ENCODE results near the gene EFHC1. TPM values are rescaled to one million over a fixed set of nuclear protein-coding genes. Genes with fewer than 3 reads are reported as not detected.

The EFHC1 gene
- total RNA-seq, 1 donor: 21.6 TPM

DNA sequence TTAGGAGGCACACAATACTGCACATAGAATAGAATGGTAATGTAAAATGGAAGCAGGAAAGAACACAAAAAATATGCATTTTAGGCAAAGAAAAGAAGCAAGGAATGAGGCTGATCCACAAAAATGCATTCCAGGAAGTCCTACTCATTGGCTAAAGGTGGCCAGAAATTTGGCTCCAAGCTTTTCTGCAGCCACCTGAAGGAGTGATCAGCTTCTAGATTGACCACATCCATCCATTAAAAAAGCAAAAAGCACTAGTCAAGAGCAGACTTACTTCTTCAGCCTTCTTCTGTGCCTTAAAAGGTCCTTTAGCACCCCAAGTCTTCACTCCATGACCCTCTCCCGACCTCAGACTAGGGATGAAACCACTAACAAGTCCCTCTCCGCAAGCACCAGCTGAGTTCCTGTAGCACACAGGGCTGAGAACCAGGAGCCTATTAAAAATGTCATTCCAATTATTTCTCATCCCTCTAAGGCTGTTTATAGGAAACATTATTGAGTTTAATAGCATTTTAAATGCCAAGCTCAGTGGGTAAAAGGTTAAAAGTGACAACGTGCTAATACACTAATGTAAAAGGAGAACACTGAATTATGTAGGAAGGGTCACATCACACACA lies 120.3 kb downstream of the EFHC1 start:
- H3K4me3 ChIP-seq (ENCODE audit: low read depth, low read length): no peak overlapping the region
- TF ChIP-seq, protein P1, sequence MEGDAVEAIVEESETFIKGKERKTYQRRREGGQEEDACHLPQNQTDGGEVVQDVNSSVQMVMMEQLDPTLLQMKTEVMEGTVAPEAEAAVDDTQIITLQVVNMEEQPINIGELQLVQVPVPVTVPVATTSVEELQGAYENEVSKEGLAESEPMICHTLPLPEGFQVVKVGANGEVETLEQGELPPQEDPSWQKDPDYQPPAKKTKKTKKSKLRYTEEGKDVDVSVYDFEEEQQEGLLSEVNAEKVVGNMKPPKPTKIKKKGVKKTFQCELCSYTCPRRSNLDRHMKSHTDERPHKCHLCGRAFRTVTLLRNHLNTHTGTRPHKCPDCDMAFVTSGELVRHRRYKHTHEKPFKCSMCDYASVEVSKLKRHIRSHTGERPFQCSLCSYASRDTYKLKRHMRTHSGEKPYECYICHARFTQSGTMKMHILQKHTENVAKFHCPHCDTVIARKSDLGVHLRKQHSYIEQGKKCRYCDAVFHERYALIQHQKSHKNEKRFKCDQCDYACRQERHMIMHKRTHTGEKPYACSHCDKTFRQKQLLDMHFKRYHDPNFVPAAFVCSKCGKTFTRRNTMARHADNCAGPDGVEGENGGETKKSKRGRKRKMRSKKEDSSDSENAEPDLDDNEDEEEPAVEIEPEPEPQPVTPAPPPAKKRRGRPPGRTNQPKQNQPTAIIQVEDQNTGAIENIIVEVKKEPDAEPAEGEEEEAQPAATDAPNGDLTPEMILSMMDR (IDR thresholded peaks at IDR 0.05; ENCODE audit: insufficient read depth, low read depth, low read length): no peak
- DNase-seq (ENCODE audit: low read depth): no peak

DNA sequence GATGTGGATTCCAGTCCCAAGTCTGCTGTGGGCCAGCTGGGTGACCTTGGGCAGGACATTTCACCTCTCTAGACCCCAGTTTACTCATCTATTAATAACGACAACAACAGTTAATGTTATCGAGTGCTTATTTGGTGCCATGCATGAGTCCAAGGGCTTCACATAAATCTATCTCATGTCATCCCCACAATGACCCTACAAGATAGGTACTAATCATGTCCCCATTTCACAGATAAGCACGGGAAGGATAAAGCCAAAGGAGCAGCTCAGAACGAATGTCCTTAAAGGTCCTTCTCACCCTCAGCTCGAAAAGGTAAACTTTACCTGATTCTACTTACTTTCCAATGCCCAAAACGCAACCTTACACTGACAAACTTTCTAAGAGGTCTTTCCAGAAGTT lies 121.0 kb downstream of the EFHC1 start:
- no peak overlapping the region for H3K4me3 ChIP-seq (ENCODE audit: low read depth, low read length)
- TF ChIP-seq, protein P1 (IDR thresholded peaks at IDR 0.05; ENCODE audit: insufficient read depth, low read depth, low read length): no peak
- no peak for DNase-seq (ENCODE audit: low read depth)

- H3K4me3 ChIP-seq (ENCODE audit: low read depth, low read length): no peak overlapping the region
- no peak for DNase-seq (ENCODE audit: low read depth)
- TF ChIP-seq, protein P1 (IDR thresholded peaks at IDR 0.05; ENCODE audit: insufficient read depth, low read depth, low read length): no peak
These were observed 123.1 kb downstream of the EFHC1 start for GRCh38 chr6:52543262-52543661.

GRCh38 chr6:52543729-52544601 lies 123.8 kb downstream of the EFHC1 start:
- peak; percentile 83 for DNase-seq (ENCODE audit: low read depth)
- TF ChIP-seq, protein P1 (IDR thresholded peaks at IDR 0.05; ENCODE audit: insufficient read depth, low read depth, low read length): no peak
- no peak overlapping the region for H3K4me3 ChIP-seq (ENCODE audit: low read depth, low read length)

DNA sequence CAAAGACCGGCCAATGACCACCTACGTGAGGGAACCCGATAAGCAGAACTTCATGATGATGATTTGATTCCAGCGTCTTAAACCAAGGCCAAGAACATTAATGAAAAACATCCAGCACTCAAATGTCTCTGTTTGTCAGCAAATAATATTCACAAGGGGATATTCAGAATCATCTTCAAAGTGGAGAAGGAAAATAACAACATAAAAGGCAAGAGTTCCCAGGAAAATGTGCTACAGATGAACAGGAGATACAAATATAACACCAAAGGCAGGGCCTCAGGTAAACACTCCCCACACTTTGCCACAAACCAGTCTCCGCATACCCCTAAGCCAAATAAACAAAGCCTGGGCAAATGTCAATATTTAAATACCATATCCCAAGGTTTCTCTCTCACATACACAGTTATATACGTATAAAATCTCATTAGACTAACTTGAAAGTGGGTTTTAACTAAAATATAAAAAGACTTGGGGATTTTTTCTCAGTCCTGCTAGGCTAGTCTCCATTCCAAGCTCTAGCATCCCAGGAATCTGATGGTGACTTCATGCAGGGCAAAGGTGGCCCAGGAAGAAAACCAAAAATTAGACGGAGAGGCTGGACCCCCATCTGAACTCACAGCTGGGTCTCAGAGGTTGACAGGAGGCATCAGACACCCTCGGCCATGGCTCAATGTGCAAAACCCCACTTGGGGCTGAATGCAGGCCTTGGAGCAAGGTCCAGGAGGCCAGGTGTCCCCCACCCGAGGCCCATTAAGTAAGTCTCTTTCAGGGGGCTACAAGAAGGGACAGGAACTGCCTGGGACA lies 124.7 kb downstream of the EFHC1 start:
- no peak overlapping the region for H3K4me3 ChIP-seq (ENCODE audit: low read depth, low read length)
- TF ChIP-seq, protein P1 (IDR thresholded peaks at IDR 0.05; ENCODE audit: insufficient read depth, low read depth, low read length): no peak
- no peak for DNase-seq (ENCODE audit: low read depth)

DNA sequence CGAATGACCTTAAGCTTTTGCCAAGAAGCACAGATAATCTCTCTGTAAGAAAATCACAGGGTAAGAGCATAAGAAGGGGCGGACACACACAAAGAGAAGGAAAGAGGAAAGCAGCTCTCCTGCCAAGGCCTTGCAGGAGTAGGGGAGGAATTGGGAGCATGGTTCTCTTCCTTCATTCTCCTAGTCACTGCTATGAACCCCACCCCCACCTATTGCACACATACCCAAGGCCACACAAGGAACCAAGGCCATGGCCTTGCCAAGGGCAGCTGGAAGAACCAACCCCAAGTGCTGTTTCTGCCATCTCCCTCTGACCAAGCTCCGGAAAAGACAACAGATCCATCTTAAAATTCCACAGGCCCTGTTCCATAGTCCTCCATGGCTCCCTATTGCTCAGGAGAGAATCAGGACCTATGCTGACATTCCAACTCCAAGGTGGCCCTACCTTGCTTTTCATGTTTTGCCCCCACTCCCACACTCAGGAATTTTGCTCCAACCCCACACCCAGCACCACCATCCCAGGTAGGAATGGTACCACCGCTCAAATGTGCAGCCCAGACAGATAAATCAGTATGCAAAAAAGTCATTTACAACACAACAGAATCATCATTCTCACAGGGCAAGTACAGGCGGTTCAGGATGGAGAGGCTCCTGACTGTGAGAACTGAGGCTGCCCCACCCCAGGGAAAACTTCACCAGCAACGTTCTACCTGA lies 125.4 kb downstream of the EFHC1 start:
- no peak overlapping the region for H3K4me3 ChIP-seq (ENCODE audit: low read depth, low read length)
- TF ChIP-seq, protein P1 (IDR thresholded peaks at IDR 0.05; ENCODE audit: insufficient read depth, low read depth, low read length): no peak
- no peak for DNase-seq (ENCODE audit: low read depth)

Data from fibroblast of villous mesenchyme (primary cell).